ENCODE data around the gene MAPRE3.

GRCh38 chr2:27006602-27007415, 36.4 kb downstream of the MAPRE3 start:
- TF ChIP-seq CTCF (IDR thresholded peaks at IDR 0.05; ENCODE audit: extremely low read depth in 1 of 2, insufficient read depth in 1 of 2, low read depth in 1 of 2, low read length in 2 of 2) (no peak), EZH2 (IDR thresholded peaks at IDR 0.05; ENCODE audit: borderline replicate concordance, low read depth, low read length, severe bottlenecking) (no peak), POLR2AphosphoS5 (IDR thresholded peaks at IDR 0.05; ENCODE audit: insufficient read depth, low read depth, low read length) (no peak), POLR2A (IDR thresholded peaks at IDR 0.05; ENCODE audit: low read depth, low read length) (no peak), MAX (IDR thresholded peaks at IDR 0.05; ENCODE audit: insufficient read depth, insufficient read length) (no peak), MYC (IDR thresholded peaks at IDR 0.05; ENCODE audit: low read depth, low read length) (no peak), FOS (IDR thresholded peaks at IDR 0.05; ENCODE audit: borderline replicate concordance, insufficient read depth, low read length) (no peak), JUN (IDR thresholded peaks at IDR 0.05; ENCODE audit: borderline replicate concordance, insufficient read depth, insufficient read length, low read depth) (no peak), GATA2 (IDR thresholded peaks at IDR 0.05; ENCODE audit: insufficient read depth, insufficient read length, low read depth, low read length) (no peak)

Data from endothelial cell of umbilical vein (primary cell).